Breast epithelium (tissue), 4 donors: ENCODE data around the gene CDKN1C. TPM values are rescaled to one million over a fixed set of nuclear protein-coding genes. Genes with fewer than 3 reads are reported as not detected.

ENCODE experiments used
- DNase-seq, 2 donors: peaks; one replicate each; pipeline ENCODE4 v3.0.0-alpha.2; 2019; ENCODE audit warnings: low spot score in 2 of 2
- H3K27ac ChIP-seq, 2 donors: fragments of 200-600 bp; sonication (generic) in 1 of 2; one replicate each; pipeline ENCODE4 v1.5.1; 2016 to 2019; ENCODE audit warnings: mild to moderate bottlenecking in 1 of 2
- H3K27me3 ChIP-seq, 2 donors: fragments of 200-600 bp; sonication (generic) in 1 of 2; one replicate each; pipeline versions ENCODE4 v1.5.1 to v1.6.0; 2017 to 2019; ENCODE audit warnings: control low read depth in 1 of 2, mild to moderate bottlenecking in 1 of 2
- H3K36me3 ChIP-seq: fragments of 200-600 bp; one replicate; pipeline ENCODE4 v1.5.1; 2019
- H3K4me1 ChIP-seq, 2 donors: fragments of 200-600 bp; sonication (generic); one replicate each; pipeline ENCODE4 v1.5.1; 2016 to 2019; ENCODE audit warnings: control low read depth in 1 of 2
- H3K4me3 ChIP-seq, 3 donors: fragments of 200-600 bp; sonication (generic); 1 replicate in 2 of 3; 2 replicates in 1 of 3; pipeline ENCODE4 v1.5.1; 2016 to 2019; ENCODE audit warnings: mild to moderate bottlenecking in 3 of 3, moderate library complexity in 2 of 3
- H3K9me3 ChIP-seq, 2 donors: fragments of 200-600 bp; sonication (generic) in 1 of 2; one replicate each; pipeline ENCODE4 v1.5.1; 2016 to 2019; ENCODE audit warnings: control low read depth in 1 of 2
- CTCF ChIP-seq, 3 donors: fragments of 450-650 bp; IDR thresholded peaks; one replicate each; pipeline ENCODE4 v1.5.1; 2016 to 2017; ENCODE audit warnings: antibody characterized with exemption in 3 of 3, mild to moderate bottlenecking in 3 of 3, moderate library complexity in 3 of 3
- POLR2A ChIP-seq: fragments of 450-650 bp; IDR thresholded peaks from one replicate; pipeline ENCODE4 v1.6.1; 2016; ENCODE audit warnings: antibody characterized with exemption, mild to moderate bottlenecking, moderate library complexity
- POLR2AphosphoS5 ChIP-seq, 3 donors: sonication (generic); formaldehyde crosslinking; IDR thresholded peaks; one replicate each; pipeline ENCODE4 v1.6.1; 2017; ENCODE audit warnings: antibody characterized with exemption in 3 of 3
- intact Hi-C: fragments of 100-400 bp; cut with DNase I; formaldehyde crosslinking; loops from one replicate; pipeline ENCODE4 v1.15.1; 2023; ENCODE audit warnings: low total_unique reads
- total RNA-seq, 3 donors: library from RNA; depleted of rRNA; stranded (reverse); fragments of >200 nt; gene quantifications; one replicate each; pipeline ENCODE4 v1.1.0, GENCODE V29; 2016

CDKN1C gene
- total RNA-seq, 3 donors from 2014 or later: 48.2 to 136 (median 88.8) TPM

GRCh38 chr11:2891326-2892214 lies 6.0 kb upstream of the CDKN1C start:
- Histone ChIP-seq H3K36me3 (no peaks in the 10 kb centered on the region), H3K4me1 (peaks cover 8 to 20% of the 10 kb centered on the region in 2 donors), H3K27me3 (no peaks in the 10 kb centered on the region), H3K27ac (peak overlapping the region; percentile 54 to 87), H3K4me3 (peak overlapping the region; percentile 36 to 76 (median 50)), H3K9me3 (no peaks in the 10 kb centered on the region)
- intact Hi-C loops: loop anchor here (5.0 kb wide), 1 partner anchor 459 kb away; no protein-coding TSS in a partner anchor
- no peak for TF ChIP-seq CTCF (IDR thresholded peaks at IDR 0.05)
- no peak for TF ChIP-seq POLR2AphosphoS5 (IDR thresholded peaks at IDR 0.05)
- DNase-seq: no peak

- H3K27ac ChIP-seq: peak overlapping the region; percentile 21 to 54
- peaks cover 8 to 20% of the 10 kb centered on the region in 2 donors for H3K4me1 ChIP-seq
- no peaks in the 10 kb centered on the region for H3K27me3 ChIP-seq
- H3K36me3 ChIP-seq: no peaks in the 10 kb centered on the region
- TF ChIP-seq POLR2AphosphoS5 (IDR thresholded peaks at IDR 0.05): no peak
- no peak for TF ChIP-seq POLR2A
- TF ChIP-seq CTCF (IDR thresholded peaks at IDR 0.05): no peak
- H3K4me3 ChIP-seq: peak overlapping the region in 2 of 3 donors; percentile 7 to 34
- H3K9me3 ChIP-seq: no peaks in the 10 kb centered on the region
- intact Hi-C loops: loop anchor here (5.0 kb wide), 1 partner anchor 458 kb away; no protein-coding TSS in a partner anchor
- DNase-seq: peak; percentile 77 to 80
These were observed 5.1 kb upstream of the CDKN1C start for GRCh38 chr11:2890466-2891294.

- Histone ChIP-seq H3K27me3 (no peaks in the 10 kb centered on the region), H3K27ac (peak overlapping the region in 1 of 2 donors; percentile 21), H3K9me3 (no peaks in the 10 kb centered on the region), H3K4me1 (peaks cover 8 to 20% of the 10 kb centered on the region in 2 donors), H3K4me3 (no peak overlapping the region), H3K36me3 (no peaks in the 10 kb centered on the region)
- intact Hi-C loops: loop anchor here (2.0 to 10.0 kb wide), 3 partner anchors 185 to 457 kb away; no protein-coding TSS in a partner anchor
- TF ChIP-seq POLR2AphosphoS5 (IDR thresholded peaks at IDR 0.05): no peak
- TF ChIP-seq CTCF (IDR thresholded peaks at IDR 0.05): no peak
- TF ChIP-seq POLR2A: no peak
- no peak for DNase-seq
These were observed 4.0 kb upstream of the CDKN1C start for GRCh38 chr11:2889362-2890273.

- TF ChIP-seq CTCF (IDR thresholded peaks at IDR 0.05) (peak; percentile 93 to 97 (median 97)), POLR2AphosphoS5 (IDR thresholded peaks at IDR 0.05) (peak in 2 of 3 donors; percentile 63 to 66), POLR2A (no peak)
- intact Hi-C loops: loop anchor here (2.0 to 10.0 kb wide), 2 partner anchors 184 to 358 kb away; no protein-coding TSS in a partner anchor
- H3K4me3 ChIP-seq: no peak overlapping the region
- no peaks in the 10 kb centered on the region for H3K36me3 ChIP-seq
- H3K9me3 ChIP-seq: no peaks in the 10 kb centered on the region
- no peaks in the 10 kb centered on the region for H3K27me3 ChIP-seq
- peaks cover 8 to 20% of the 10 kb centered on the region in 2 donors for H3K4me1 ChIP-seq
- peak overlapping the region in 1 of 2 donors; percentile 92 for H3K27ac ChIP-seq
- peak; percentile 90 to 95 for DNase-seq
These were observed 2.8 kb upstream of the CDKN1C start for GRCh38 chr11:2888266-2888968.
